LNCaP clone FGC (cell line): ENCODE measurements around the gene DOK7.

Experiments
- DNase-seq: peaks from one replicate; pipeline ENCODE4 v3.0.0-alpha.2; 2011; ENCODE audit warnings: low read depth
- H3K4me3 ChIP-seq: 2 replicates; pipeline ENCODE4 v1.5.1; 2011; ENCODE audit warnings: mild to moderate bottlenecking, low read depth, low read length, control low read depth
- CTCF ChIP-seq: IDR thresholded peaks from 2 replicates; pipeline ENCODE4 v1.5.1; 2012; ENCODE audit warnings: mild to moderate bottlenecking; ENCODE audit not compliant: control insufficient read depth, insufficient read depth; ENCODE audit errors: extremely low read depth

The DOK7 gene

GRCh38 chr4:3472411-3473141 is 9.5 kb downstream of the DOK7 start:
- no peak overlapping the region for H3K4me3 ChIP-seq
- no peak for DNase-seq
- TF ChIP-seq CTCF: no peak

- DNase-seq: no peak
- no peak overlapping the region for H3K4me3 ChIP-seq
- TF ChIP-seq CTCF: no peak
Measured at GRCh38 chr4:3473181-3473950, 10.3 kb downstream of the DOK7 start.

DNA sequence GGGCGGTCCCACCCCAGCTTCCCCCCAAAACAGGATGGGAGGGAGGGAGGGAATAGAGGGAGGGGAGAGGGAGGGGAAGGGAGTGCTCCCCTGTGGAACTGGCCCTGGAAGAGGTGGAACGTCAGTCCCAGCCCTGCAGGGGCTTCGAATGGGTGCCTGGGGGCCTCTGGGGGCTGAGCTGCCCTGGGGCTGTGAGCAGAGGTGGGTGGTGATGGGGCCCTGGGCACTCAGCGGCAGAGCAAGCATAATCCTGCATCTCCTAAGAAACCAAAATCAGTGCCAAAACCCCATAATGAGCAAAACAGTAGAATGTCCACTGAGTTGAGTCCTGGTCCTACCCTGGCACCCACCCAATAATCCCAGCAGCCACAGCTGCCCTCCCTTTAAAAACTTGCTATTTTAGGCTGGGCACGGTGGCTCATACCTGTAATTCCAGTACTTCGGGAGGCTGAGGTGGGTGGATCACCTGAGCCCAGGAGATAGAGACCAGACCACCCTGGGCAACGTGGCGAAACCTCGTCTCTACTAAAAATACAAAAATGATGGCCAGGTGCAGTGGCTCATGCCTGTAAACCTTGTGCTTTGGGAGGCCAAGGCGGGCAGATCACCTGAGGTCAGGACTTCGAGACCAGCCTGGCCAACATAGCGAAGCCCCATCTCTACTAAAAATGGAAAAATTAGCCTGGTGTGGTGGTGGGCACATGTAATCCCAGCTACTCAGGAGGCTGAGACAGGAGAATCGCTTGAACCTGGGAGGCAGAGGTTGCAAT is 11.1 kb downstream of the DOK7 start:
- H3K4me3 ChIP-seq: no peak overlapping the region
- no peak for TF ChIP-seq CTCF
- no peak for DNase-seq

DNA sequence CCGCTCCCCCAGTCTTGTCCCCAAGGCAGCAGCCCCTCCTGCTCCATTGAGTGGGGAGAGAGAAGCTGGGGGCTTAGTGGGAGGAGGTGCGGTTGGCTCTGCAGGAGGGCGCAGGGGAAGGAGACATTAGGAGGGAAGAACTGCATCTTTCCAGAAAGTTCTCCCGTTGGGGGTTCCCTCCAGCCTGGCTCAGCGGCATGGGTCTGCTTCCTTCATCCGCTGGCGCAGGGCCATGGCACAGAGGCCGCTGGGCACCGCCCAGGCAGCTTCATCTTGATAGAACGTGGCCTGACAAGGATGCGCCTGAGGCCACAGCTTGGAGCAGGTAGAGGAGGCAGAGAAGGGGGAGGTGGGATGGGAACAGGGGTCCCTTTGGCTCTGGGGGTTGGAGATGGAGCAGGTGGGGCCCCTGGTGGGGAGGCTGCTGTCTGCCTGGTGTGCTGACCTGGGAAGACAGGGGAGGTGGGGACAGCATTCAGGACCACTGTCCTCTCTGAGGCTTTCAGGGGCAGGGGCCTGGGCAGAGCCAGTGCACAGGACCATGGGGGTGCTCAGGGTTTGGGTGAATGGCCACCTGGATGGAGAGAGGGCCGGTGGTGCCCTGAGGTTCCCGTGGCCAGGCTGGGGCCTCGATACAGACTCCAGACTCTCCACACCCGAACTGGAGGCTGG is 12.1 kb downstream of the DOK7 start:
- TF ChIP-seq CTCF: no peak
- H3K4me3 ChIP-seq: no peak overlapping the region
- DNase-seq: no peak

DNA sequence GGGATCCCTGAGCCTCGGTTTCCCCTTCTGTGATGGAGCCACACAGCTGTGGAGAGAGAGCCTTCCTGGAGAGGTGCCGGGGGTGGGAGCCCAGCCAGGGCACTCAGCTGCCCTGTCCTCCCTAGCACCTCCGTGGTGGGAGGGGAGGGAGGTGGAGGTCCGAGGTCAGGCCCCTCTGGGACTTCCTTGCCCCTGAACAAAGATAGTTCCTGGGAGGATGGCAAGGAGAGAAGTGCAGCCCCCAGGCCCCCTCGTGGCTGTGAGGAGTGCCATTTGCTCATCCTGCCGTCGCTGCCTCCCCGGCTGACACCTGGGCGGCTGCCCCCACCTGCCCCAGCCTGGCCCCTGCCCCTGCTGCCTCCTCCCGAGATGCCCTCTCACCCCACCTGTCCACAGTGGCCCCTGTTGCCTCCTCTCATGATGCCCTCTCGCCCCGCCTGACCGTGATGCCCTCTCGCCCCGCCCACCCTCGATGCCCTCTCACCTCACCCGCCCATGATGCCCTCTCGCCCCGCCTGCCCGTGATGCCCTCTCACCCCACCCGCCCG is 12.7 kb downstream of the DOK7 start:
- TF ChIP-seq CTCF: no peak
- no peak for DNase-seq
- no peak overlapping the region for H3K4me3 ChIP-seq

GRCh38 chr4:3476341-3476747 is 13.2 kb downstream of the DOK7 start:
- no peak overlapping the region for H3K4me3 ChIP-seq
- DNase-seq: no peak
- TF ChIP-seq CTCF: no peak
